ENCODE data around the gene APIP. TPM values are rescaled to one million over a fixed set of nuclear protein-coding genes. Genes with fewer than 3 reads are reported as not detected.

APIP gene
- total and polyA plus RNA-seq, 2 of the 8 experiments (the other 6 are each of a cell fraction or from before 2014, with no cell fraction given) = 10.4 to 25.7 TPM

- Histone ChIP-seq H3K4me1 (replicated peaks in 1 of 4; ENCODE audit: control insufficient read depth in 3 of 4, insufficient read depth in 4 of 4, low read length in 3 of 4) (peaks cover 0 to 2% (median 0%) of the 10 kb centered on the region in 4 experiments; a peak in 1 of 7 replicates), H4K91ac (replicated peaks; ENCODE audit: insufficient read length, low read length) (no peak overlapping the region), H2BK12ac (ENCODE audit: low read depth, low read length) (no peak overlapping the region), H3K9me3 (ENCODE audit: insufficient read depth in 2 of 2, low read depth in 1 of 2, low read length in 1 of 2) (no peaks in the 10 kb centered on the region), H2AFZ (ENCODE audit: low read length) (no peak overlapping the region), H3K4me3 (ENCODE audit: extremely low read depth in 1 of 4, insufficient read depth in 2 of 4, low read depth in 3 of 4, low read length in 4 of 4) (no peak overlapping the region), H2BK20ac (ENCODE audit: low read length) (no peak overlapping the region), H3K27ac (ENCODE audit: low read depth, low read length) (no peak overlapping the region), H2AK5ac (ENCODE audit: low read depth, low read length) (no peak overlapping the region), H3K9ac (replicated peaks in 1 of 4; ENCODE audit: extremely low read depth in 1 of 4, low read depth in 3 of 4, low read length in 3 of 4) (no peak overlapping the region), H3K4me2 (ENCODE audit: insufficient read depth in 1 of 2, low read depth in 2 of 2, low read length in 2 of 2) (no peak overlapping the region), H3K18ac (ENCODE audit: extremely low read depth, low read length) (no peak overlapping the region), H2BK120ac (replicated peaks; ENCODE audit: low read depth, low read length) (no peak overlapping the region), H3K79me1 (ENCODE audit: low read depth, low read length) (no peaks in the 10 kb centered on the region), H3K36me3 (ENCODE audit: control insufficient read depth in 2 of 4, insufficient read depth in 4 of 4, low read length in 3 of 4) (no peaks in the 10 kb centered on the region), H2BK5ac (ENCODE audit: low read depth, low read length) (no peak overlapping the region), H4K20me1 (replicated peaks in 1 of 2; ENCODE audit: control insufficient read depth in 1 of 2, insufficient read depth in 2 of 2, low read length in 2 of 2) (no peaks in the 10 kb centered on the region), H3K23ac (ENCODE audit: insufficient read length) (no peak overlapping the region), H3K27me3 (replicated peaks in 1 of 4; ENCODE audit: control insufficient read depth in 3 of 4, extremely low read depth in 1 of 4, insufficient read depth in 3 of 4, low read length in 3 of 4) (no peaks in the 10 kb centered on the region), H3K23me2 (ENCODE audit: low read depth, low read length) (no peaks in the 10 kb centered on the region), H2BK15ac (ENCODE audit: low read length) (no peak overlapping the region), H3K79me2 (ENCODE audit: control insufficient read depth in 1 of 2, insufficient read depth in 2 of 2, low read length in 2 of 2) (no peaks in the 10 kb centered on the region), H3K4ac (replicated peaks; ENCODE audit: insufficient read length, low read depth, low read length) (no peak overlapping the region), H3K56ac (replicated peaks; ENCODE audit: insufficient read length, low read depth, low read length) (no peak overlapping the region), H4K8ac (ENCODE audit: extremely low read depth, insufficient read depth, low read length) (no peak overlapping the region), H3K14ac (ENCODE audit: insufficient read length) (no peak overlapping the region), H4K5ac (ENCODE audit: insufficient read length, low read depth, low read length) (no peak overlapping the region)
- FAIRE-seq (no peak), DNase-seq (ENCODE audit: low read depth in 1 of 2, low spot score in 2 of 2) (no peak)
- ChIA-PET POLR2A (ENCODE audit: partially characterized antibody) (no interaction called here), CTCF (ENCODE audit: partially characterized antibody) (interaction anchor here (1.3 to 1.9 kb wide), 2 partner anchors 9 to 20 kb away, joined by 7 to 8 read pairs; no protein-coding TSS in a partner anchor)
- 89% methylated on average over 4 of the region's 4 CpGs; no CpG with 5 or more reads in 1 of the 2 experiments for WGBS, 2 experiments (ENCODE audit: extremely low coverage in 1 of 2, insufficient coverage in 1 of 2, insufficient read length in 1 of 2, insufficient replicate concordance in 2 of 2, low coverage in 1 of 2, low lambda C conversion rate in 2 of 2, missing lambda C conversion rate in 1 of 2)
- TF ChIP-seq SP2 (IDR thresholded peaks at IDR 0.05; ENCODE audit: low read length) (no peak), TAF1 (IDR thresholded peaks at IDR 0.05; ENCODE audit: low read depth, low read length) (no peak), ATF3 (IDR thresholded peaks at IDR 0.05; ENCODE audit: insufficient read depth, low read depth, low read length) (no peak), EP300 (IDR thresholded peaks at IDR 0.05; ENCODE audit: borderline replicate concordance in 1 of 2, low read depth in 2 of 2, low read length in 2 of 2) (no peak), CTCF (IDR thresholded peaks at IDR 0.05; ENCODE audit: control extremely low read depth in 1 of 3, insufficient read depth in 1 of 3, low read depth in 1 of 3, low read length in 3 of 3) (no peak), GABPA (IDR thresholded peaks at IDR 0.05; ENCODE audit: borderline replicate concordance, insufficient read depth, low read length) (no peak), RFX5 (IDR thresholded peaks at IDR 0.05; ENCODE audit: borderline replicate concordance, low read depth, low read length) (no peak), SP4 (IDR thresholded peaks at IDR 0.05; ENCODE audit: low read length) (no peak), POLR2A (IDR thresholded peaks at IDR 0.05; ENCODE audit: control extremely low read depth in 1 of 2, low read depth in 2 of 2, low read length in 2 of 2) (no peak), TAF7 (optimal IDR thresholded peaks at IDR 0.05; ENCODE audit: borderline replicate concordance, low read depth, low read length) (no peak), CREB1 (IDR thresholded peaks at IDR 0.05) (no peak), POU5F1 (IDR thresholded peaks at IDR 0.05; ENCODE audit: low read depth, low read length) (no peak)
Observed at GRCh38 chr11:34860518-34860917, 55.7 kb downstream of the APIP start.
